Upper lobe of left lung (tissue), 4 donors: Measurements from ENCODE around the gene GNB5.

Source experiments
- EP300 ChIP-seq, 4 donors: sonication (generic); formaldehyde crosslinking; IDR thresholded peaks; one replicate each; pipeline ENCODE4 v1.5.1; 2017; ENCODE audit warnings: antibody characterized with exemption in 4 of 4, control low read depth in 2 of 4
- POLR2A ChIP-seq, 4 donors: fragments of 450-650 bp; IDR thresholded peaks; one replicate each; pipeline ENCODE4 v1.5.1; 2016 to 2017; ENCODE audit warnings: antibody characterized with exemption in 4 of 4, mild to moderate bottlenecking in 2 of 4
- TF ChIP-seq, protein P1 (sequence below), 6 experiments: fragments of 450-650 bp in 4 of 6; fragments of 200-600 bp in 2 of 6; sonication (generic) in 2 of 6; IDR thresholded peaks; one replicate each; pipeline ENCODE4 v1.5.1; 2016 to 2019; ENCODE audit warnings: antibody characterized with exemption in 6 of 6

DNA sequence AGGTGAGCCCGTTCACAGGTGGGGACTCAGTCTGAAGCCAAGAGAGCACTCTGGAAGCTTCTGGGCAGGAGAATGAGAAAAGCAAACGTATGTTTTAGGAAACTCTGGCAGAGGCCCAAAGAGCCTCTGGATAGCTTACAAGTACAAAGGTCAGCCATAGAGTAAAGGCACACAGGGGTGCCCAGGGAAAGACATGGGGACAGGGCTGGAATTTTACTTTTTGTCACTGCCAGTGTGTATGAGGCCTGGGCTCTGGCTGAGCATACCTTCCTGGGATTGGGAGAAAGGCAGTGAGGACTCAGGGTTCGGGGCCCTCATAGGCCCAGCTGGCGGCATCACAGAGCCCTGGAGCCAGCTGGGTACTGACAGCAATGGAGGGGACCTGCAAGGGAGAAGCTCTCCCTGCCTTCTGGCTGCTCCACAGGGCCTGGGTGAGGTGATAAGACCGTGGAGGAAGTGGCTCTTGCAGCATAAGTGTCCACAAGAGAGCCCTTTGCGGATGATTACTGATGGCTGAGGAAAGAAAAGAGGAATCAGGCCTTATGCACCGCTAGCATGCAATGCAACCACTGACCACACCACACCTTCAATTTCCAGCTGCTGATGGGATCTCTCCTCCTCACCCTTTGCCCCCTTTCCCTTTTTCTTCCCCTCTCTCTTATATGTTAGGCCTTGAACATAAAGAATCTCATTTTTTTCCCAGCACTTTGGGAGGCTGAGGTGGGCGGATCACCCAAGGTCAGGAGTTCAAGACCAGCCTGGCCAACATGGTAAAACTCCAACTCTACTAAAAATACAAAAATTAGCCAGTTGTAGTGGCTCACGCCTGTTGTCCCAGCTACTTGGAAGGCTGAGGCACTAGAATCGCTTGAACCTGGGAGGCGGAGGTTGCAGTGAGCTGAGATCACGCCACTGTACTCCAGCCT lies 53.5 kb downstream of the GNB5 start:
- TF ChIP-seq, protein P1, sequence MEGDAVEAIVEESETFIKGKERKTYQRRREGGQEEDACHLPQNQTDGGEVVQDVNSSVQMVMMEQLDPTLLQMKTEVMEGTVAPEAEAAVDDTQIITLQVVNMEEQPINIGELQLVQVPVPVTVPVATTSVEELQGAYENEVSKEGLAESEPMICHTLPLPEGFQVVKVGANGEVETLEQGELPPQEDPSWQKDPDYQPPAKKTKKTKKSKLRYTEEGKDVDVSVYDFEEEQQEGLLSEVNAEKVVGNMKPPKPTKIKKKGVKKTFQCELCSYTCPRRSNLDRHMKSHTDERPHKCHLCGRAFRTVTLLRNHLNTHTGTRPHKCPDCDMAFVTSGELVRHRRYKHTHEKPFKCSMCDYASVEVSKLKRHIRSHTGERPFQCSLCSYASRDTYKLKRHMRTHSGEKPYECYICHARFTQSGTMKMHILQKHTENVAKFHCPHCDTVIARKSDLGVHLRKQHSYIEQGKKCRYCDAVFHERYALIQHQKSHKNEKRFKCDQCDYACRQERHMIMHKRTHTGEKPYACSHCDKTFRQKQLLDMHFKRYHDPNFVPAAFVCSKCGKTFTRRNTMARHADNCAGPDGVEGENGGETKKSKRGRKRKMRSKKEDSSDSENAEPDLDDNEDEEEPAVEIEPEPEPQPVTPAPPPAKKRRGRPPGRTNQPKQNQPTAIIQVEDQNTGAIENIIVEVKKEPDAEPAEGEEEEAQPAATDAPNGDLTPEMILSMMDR (IDR thresholded peaks at IDR 0.05): no peak
- TF ChIP-seq POLR2A (IDR thresholded peaks at IDR 0.05): no peak
- no peak for TF ChIP-seq EP300 (IDR thresholded peaks at IDR 0.05)
